ENCODE results near the gene NRN1L.

NRN1L gene

DNA sequence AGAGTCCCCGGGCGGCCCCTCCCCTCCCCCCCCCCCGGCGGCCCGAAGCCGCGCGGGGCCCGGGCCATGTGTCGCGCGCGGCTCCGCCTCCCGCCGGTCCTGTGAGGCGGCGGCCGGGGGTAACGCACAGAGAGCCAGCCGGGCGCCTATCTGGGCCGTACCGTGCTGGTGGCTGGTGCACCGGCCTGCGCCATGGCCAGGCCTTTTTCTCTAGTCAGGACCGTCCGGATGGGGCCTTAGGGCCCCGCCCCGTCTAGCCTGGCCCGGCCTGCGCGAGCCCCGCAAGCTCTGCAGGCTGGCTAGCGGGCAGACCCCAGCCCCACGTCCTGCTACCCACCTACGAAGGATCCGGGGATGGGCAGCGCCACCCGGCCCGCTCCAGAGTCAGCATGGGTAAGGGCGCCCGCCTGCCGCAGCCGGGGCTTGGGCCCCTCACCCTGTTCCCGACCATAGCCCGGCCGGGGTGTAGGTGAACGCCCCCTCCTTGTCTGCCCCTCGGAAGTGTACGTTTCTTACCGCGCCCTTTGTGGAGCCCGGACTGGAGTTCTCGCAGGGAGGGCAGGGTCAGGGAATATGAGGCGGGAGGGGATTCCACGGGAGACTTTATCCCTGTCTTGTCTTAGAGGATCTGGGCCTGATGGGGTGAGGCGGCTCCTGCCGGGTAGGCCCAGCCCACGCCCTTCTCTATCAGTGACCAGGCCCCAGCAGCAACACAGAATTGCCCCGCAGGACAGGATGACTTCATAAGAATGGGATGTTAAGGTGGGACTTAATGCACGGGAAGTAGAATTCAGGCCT, 37.4 kb upstream of the NRN1L start, which contains the start of gene CENPT:
Gene CENPT (minus strand): TSS at position 630 of the 798 bp plus-strand sequence. CDS start 13,834 bp downstream, outside the sequence.
- TF ChIP-seq, protein P1, sequence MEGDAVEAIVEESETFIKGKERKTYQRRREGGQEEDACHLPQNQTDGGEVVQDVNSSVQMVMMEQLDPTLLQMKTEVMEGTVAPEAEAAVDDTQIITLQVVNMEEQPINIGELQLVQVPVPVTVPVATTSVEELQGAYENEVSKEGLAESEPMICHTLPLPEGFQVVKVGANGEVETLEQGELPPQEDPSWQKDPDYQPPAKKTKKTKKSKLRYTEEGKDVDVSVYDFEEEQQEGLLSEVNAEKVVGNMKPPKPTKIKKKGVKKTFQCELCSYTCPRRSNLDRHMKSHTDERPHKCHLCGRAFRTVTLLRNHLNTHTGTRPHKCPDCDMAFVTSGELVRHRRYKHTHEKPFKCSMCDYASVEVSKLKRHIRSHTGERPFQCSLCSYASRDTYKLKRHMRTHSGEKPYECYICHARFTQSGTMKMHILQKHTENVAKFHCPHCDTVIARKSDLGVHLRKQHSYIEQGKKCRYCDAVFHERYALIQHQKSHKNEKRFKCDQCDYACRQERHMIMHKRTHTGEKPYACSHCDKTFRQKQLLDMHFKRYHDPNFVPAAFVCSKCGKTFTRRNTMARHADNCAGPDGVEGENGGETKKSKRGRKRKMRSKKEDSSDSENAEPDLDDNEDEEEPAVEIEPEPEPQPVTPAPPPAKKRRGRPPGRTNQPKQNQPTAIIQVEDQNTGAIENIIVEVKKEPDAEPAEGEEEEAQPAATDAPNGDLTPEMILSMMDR (IDR thresholded peaks at IDR 0.05), result no peak
- Mint-ChIP-seq H3K9me3 (no peaks in the 10 kb centered on the region), H3K36me3 (ENCODE audit: low read depth) (peaks cover 16% of the 10 kb centered on the region)

DNA sequence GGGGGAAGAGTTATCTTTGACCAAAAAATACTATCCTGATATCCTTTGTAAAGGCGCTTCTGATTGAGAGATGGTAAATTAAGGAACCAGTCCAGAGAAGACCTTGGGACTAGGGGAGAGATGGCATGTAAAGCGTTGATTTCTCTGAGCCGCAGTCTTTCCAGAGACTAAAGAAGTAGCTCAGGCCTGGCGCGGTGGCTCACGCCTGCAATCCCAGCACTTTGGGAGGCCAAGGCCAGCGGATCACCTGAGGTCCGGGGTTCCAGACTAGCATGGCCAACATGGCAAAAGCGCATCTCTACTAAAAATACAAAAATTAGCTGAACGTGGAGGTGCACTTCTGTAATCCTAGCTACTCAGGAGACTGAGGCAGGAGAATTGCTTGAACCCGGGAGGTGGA, 36.6 kb upstream of the NRN1L start:
- peaks cover 16% of the 10 kb centered on the region for H3K36me3 Mint-ChIP-seq (ENCODE audit: low read depth)
- TF ChIP-seq, protein P1 (IDR thresholded peaks at IDR 0.05), result no peak
- peaks cover 46% of the 10 kb centered on the region for H3K4me1 Mint-ChIP-seq
- H3K4me3 Mint-ChIP-seq, result peak overlapping the region; percentile 93
- no peak for DNase-seq
- H3K27me3 Mint-ChIP-seq (ENCODE audit: low read depth, poor library complexity), result no peaks in the 10 kb centered on the region
- H3K9me3 Mint-ChIP-seq, result no peaks in the 10 kb centered on the region
- peak overlapping the region; percentile 95 for H3K27ac Mint-ChIP-seq

More for the DNA sequence above, 37.4 kb upstream of the NRN1L start, which contains the start of gene CENPT:
- H3K27me3 Mint-ChIP-seq (ENCODE audit: low read depth, poor library complexity), result no peaks in the 10 kb centered on the region
- H3K4me3 Mint-ChIP-seq, result peak within 1 kb of the TSS; percentile 93
- peak within 1 kb of the TSS; percentile 95 for H3K27ac Mint-ChIP-seq
- DNase-seq, result no peak
- H3K4me1 Mint-ChIP-seq, result peaks cover 51% of the 10 kb centered on the region

DNA sequence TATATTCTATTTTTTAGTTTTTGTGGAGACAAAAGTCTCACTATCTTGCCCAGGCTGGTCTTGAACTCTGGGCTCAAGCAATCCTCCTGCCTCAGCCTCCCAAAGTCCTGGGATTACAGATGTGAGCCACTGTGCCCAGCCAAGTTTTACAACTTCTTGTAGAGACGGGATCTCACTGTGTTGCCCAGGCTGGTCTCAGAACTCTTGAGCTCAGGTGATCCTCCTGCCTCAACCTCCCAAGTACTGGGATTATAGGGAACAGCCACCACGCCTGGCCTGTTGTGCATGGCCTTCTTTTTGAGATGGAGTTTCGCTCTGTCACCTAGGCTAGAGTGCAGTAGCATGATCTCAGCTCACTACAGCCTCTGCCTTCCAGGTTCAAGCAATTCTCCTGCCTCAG, 31.0 kb upstream of the NRN1L start:
- no peak overlapping the region for H3K27ac Mint-ChIP-seq
- H3K36me3 Mint-ChIP-seq (ENCODE audit: low read depth), result peaks cover 33% of the 10 kb centered on the region
- no peak for DNase-seq
- TF ChIP-seq, protein P1 (IDR thresholded peaks at IDR 0.05), result no peak
- peaks cover 26% of the 10 kb centered on the region for H3K4me1 Mint-ChIP-seq
- H3K9me3 Mint-ChIP-seq, result no peaks in the 10 kb centered on the region
- no peak overlapping the region for H3K4me3 Mint-ChIP-seq
- H3K27me3 Mint-ChIP-seq (ENCODE audit: low read depth, poor library complexity), result peaks cover 2% of the 10 kb centered on the region

DNA sequence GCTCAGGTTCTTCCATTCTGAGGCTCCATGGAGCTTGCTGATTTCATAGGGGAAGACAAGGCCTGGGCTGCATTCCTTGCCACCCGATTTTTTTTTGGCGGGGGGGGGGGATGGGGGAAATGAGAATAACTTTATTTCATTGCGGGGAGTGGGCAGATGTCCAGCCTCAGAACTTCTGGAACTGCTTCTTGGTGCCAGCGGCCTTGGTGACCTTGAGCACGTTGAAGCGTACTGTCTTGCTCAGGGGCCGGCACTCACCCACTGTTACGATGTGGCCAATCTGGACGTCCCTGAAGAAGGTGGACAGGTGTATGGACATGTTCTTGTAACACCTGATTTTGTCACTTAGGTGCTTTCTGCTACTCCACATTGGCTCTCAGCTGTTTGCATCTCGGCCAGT, 28.9 kb upstream of the NRN1L start:
- H3K27ac Mint-ChIP-seq, result no peak overlapping the region
- peaks cover 31% of the 10 kb centered on the region for H3K36me3 Mint-ChIP-seq (ENCODE audit: low read depth)
- H3K4me1 Mint-ChIP-seq, result peaks cover 22% of the 10 kb centered on the region
- no peaks in the 10 kb centered on the region for H3K9me3 Mint-ChIP-seq
- peaks cover 2% of the 10 kb centered on the region for H3K27me3 Mint-ChIP-seq (ENCODE audit: low read depth, poor library complexity)
- DNase-seq, result no peak
- TF ChIP-seq, protein P1 (IDR thresholded peaks at IDR 0.05), result no peak
- H3K4me3 Mint-ChIP-seq, result no peak overlapping the region

DNA sequence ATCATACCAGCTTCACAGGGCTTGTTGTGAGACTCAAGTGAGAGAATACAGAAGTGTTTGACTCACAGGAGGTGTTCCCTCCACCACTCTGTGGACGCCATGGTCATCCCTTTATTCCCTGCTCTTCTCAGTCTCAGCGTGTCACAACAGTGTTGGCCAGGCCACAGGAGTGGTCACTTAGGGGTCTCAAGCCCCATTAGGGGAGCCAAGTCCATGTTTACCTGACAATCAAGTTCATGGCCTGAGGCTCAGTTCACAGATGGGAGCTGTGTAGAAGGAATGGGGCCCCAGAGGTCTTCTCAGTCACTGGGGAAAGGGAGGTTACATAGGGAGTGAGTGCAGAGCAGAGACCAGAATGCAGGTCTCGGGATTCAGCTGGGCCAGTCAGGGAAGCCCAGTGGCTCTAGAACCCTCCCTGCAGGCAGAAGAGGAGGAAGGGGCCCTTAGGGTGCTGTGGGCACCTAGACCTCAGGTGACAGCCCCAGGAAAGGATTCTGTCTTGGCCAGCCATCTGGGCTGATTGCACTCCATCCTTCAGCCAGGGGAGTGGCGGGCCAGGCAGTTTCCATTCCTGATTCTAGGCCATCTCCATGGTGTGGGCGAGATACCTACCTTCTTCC, 27.6 kb upstream of the NRN1L start:
- DNase-seq, result no peak
- peak overlapping the region; percentile 95 for H3K27ac Mint-ChIP-seq

More for the DNA sequence above, 27.6 kb upstream of the NRN1L start:
- Mint-ChIP-seq H3K4me1 (peaks cover 22% of the 10 kb centered on the region), H3K4me3 (no peak overlapping the region), H3K9me3 (no peaks in the 10 kb centered on the region), H3K36me3 (ENCODE audit: low read depth) (peaks cover 38% of the 10 kb centered on the region), H3K27me3 (ENCODE audit: low read depth, poor library complexity) (peaks cover 6% of the 10 kb centered on the region)
- TF ChIP-seq, protein P1 (IDR thresholded peaks at IDR 0.05), result no peak
